Measurements from ENCODE around the gene IGFBP2.

The IGFBP2 gene

DNA sequence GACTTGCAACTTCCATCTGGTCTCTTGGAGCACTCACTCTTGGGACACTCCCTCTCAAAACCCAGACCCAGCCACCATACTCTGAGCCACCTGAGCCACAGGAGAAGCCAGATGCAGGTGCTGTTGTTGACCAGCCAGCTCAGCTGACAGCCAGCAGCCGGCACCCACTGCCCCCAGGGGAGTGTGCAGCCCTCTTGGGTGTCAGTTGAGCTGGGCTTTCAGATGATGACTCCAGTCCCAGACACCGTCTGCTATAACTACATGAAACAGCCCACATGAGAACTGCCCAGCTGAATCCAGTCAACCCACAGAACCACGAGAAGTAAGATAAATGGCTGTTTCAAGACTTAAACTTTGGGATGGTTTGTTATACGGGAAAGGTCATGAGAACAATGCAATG is 10.7 kb upstream of the IGFBP2 start:
- Histone ChIP-seq H3K4me1 (ENCODE audit: control insufficient read depth in 1 of 2, insufficient read depth in 1 of 2, low read depth in 1 of 2, low read length in 1 of 2) (peaks cover 7 to 10% of the 10 kb centered on the region in 2 experiments), H3K27me3 (peaks cover 14% of the 10 kb centered on the region), H3K27ac (no peak overlapping the region), H3K9me3 (no peaks in the 10 kb centered on the region), H3K4me3 (ENCODE audit: low read depth in 1 of 2, low read length in 1 of 2) (no peak overlapping the region), H3K36me3 (no peaks in the 10 kb centered on the region)
- TF ChIP-seq CTCF (IDR thresholded peaks at IDR 0.05): no peak

DNA sequence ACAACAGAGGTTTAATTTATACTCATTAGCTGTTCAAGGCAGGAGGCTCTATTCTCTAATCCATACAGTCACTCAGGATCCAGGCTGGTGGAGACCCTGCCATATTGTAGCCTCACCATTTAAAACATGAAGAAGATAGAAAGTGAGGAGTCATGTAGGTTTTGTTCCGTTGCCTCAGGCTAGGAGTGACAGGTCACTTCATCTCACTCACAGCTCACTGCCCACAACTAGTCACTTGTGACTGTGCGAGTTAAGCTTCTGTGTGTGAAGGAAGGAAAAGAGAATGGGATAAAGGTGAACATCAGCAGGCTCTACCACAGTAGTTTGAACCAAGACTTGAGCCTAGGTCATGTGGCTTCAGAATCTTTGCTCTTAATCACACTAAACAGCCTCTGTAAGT is 9.0 kb upstream of the IGFBP2 start:
- H3K4me3 ChIP-seq (ENCODE audit: low read depth in 1 of 2, low read length in 1 of 2): no peak overlapping the region
- TF ChIP-seq CTCF (IDR thresholded peaks at IDR 0.05): no peak
- no peak overlapping the region for H3K27ac ChIP-seq
- no peaks in the 10 kb centered on the region for H3K36me3 ChIP-seq
- peaks cover 15% of the 10 kb centered on the region for H3K27me3 ChIP-seq
- peaks cover 5 to 7% of the 10 kb centered on the region in 2 experiments for H3K4me1 ChIP-seq (ENCODE audit: control insufficient read depth in 1 of 2, insufficient read depth in 1 of 2, low read depth in 1 of 2, low read length in 1 of 2)
- H3K9me3 ChIP-seq: no peaks in the 10 kb centered on the region

DNA sequence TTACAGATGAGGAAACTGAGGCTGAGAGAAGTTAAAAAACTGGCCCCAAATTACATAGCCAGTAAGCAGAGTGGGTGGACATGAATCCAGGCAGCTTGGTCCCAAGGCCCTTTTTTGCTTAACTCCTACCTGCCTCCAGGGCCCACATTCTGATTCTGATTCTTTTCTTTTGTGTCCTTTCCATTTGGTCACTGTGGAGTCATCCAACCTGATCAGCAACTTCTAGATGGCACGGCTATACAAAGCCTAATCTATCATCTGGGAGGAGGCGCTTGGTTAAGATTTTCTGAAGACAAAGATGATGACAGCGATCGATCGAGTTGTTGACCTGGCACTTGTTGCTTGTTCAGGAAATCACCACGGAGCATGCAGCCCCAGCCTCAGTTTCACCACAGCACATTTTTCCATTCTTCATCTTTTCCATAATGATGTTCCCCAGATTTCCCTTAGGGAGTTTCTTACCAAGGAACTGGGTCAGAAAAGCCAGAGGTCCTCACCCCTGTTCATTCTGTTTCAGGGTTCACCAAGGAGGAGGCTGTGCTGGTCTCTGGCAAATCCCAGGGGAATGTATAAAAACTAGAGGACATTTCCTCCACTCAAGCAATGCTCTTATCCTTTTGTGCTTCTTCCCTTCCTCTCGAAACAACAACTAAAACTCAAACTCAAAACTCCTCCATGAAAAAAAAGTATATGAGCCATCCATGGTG is 6.9 kb upstream of the IGFBP2 start:
- Histone ChIP-seq H3K27ac (no peak overlapping the region), H3K9me3 (no peaks in the 10 kb centered on the region), H3K4me1 (ENCODE audit: control insufficient read depth in 1 of 2, insufficient read depth in 1 of 2, low read depth in 1 of 2, low read length in 1 of 2) (no peaks in the 10 kb centered on the region), H3K4me3 (ENCODE audit: low read depth in 1 of 2, low read length in 1 of 2) (no peak overlapping the region), H3K36me3 (no peaks in the 10 kb centered on the region), H3K27me3 (peaks cover 26% of the 10 kb centered on the region)
- TF ChIP-seq CTCF (IDR thresholded peaks at IDR 0.05): no peak

DNA sequence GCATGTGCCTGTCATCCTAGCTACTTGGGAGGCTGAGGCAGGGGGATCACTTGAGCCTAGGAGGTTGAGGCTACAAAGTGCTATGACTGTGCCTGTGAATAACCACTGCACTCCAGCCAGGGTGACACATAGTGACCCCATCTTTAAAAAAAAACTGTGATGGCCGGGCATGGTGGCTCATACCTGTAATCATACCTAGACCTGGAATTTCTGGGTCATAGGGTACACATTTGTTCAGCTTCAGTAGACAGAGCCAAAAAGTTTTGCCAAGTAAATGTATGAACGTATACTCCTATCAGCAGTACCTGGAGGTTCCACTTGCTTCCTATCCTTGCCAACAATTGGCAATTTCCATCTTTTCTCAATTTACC is 6.4 kb upstream of the IGFBP2 start:
- Histone ChIP-seq H3K9me3 (no peaks in the 10 kb centered on the region), H3K27ac (no peak overlapping the region), H3K4me1 (ENCODE audit: control insufficient read depth in 1 of 2, insufficient read depth in 1 of 2, low read depth in 1 of 2, low read length in 1 of 2) (no peaks in the 10 kb centered on the region), H3K4me3 (ENCODE audit: low read depth in 1 of 2, low read length in 1 of 2) (no peak overlapping the region), H3K36me3 (no peaks in the 10 kb centered on the region), H3K27me3 (peaks cover 28% of the 10 kb centered on the region)
- TF ChIP-seq CTCF (IDR thresholded peaks at IDR 0.05): no peak

- no peak for TF ChIP-seq CTCF (IDR thresholded peaks at IDR 0.05)
- Histone ChIP-seq H3K36me3 (no peaks in the 10 kb centered on the region), H3K4me3 (ENCODE audit: low read depth in 1 of 2, low read length in 1 of 2) (no peak overlapping the region), H3K27ac (no peak overlapping the region), H3K4me1 (ENCODE audit: control insufficient read depth in 1 of 2, insufficient read depth in 1 of 2, low read depth in 1 of 2, low read length in 1 of 2) (peaks cover 12 to 16% of the 10 kb centered on the region in 2 experiments), H3K9me3 (no peaks in the 10 kb centered on the region), H3K27me3 (peaks cover 56% of the 10 kb centered on the region)
Measured at GRCh38 chr2:216629784-216630183, 3.4 kb upstream of the IGFBP2 start.

Data from neutrophil (primary cell).